ENCODE results near the gene CTSC. TPM values are rescaled to one million over a fixed set of nuclear protein-coding genes. Genes with fewer than 3 reads are reported as not detected.

CTSC gene
- total and polyA plus RNA-seq, 9 of the 15 experiments (the other 6 are each of a cell fraction or from before 2014, with no cell fraction given): 113 to 403 (median 187) TPM

DNA sequence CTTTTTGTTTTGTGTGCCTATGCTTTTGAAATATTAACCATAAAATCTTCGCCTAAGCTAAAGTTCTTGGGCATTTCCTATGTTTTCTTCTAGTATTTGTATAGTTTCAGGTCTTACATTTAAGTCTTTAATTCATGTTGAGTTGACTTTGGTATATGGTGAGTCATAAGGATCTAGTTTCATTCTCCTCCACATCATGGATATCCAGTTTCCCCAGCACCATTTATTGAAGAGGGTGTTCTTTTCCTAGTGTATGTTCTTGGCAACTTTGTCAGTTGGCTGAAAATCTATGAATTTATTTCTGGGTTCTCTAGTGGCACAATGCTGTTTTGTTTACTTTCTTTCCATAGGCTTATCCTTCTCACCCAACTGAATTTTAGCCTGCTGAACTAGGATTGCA lies 49.0 kb downstream of the CTSC start (continued):
- TF ChIP-seq ZNF398 (CRISPR knock-in tag; IDR thresholded peaks at IDR 0.05): no peak
- TF ChIP-seq POU5F1 (IDR thresholded peaks at IDR 0.05; ENCODE audit: borderline replicate concordance, low read depth, low read length, partially characterized antibody): no peak
- TF ChIP-seq GTF2F1 (IDR thresholded peaks at IDR 0.05; ENCODE audit: low read depth, low read length): no peak

- DNase-seq (ENCODE audit: extremely low read depth in 1 of 4, low spot score in 3 of 4) (no peak), ATAC-seq (no peak), FAIRE-seq (no peak)
- Histone ChIP-seq H3K27ac (ENCODE audit: extremely low read depth, low read depth, low read length) (no peak overlapping the region), H3K4me3 (no peak overlapping the region), H3K4me2 (ENCODE audit: insufficient read depth, low read length) (no peak overlapping the region), H3K27me3 (ENCODE audit: control insufficient read depth in 2 of 2, insufficient read depth in 2 of 2, low read length in 2 of 2) (no peaks in the 10 kb centered on the region), H3K79me2 (ENCODE audit: control insufficient read depth, insufficient read depth, low read length) (no peaks in the 10 kb centered on the region), H4K20me1 (replicated peaks; ENCODE audit: control insufficient read depth, insufficient read depth, low read length) (no peaks in the 10 kb centered on the region), H2AFZ (ENCODE audit: low read depth, low read length) (no peak overlapping the region), H3K9me3 (replicated peaks; ENCODE audit: control insufficient read depth, insufficient read depth, low read depth, low read length) (no peaks in the 10 kb centered on the region), H3K9ac (ENCODE audit: insufficient read depth in 1 of 2, low read depth in 2 of 2, low read length in 2 of 2) (no peak overlapping the region), H3K4me1 (replicated peaks in 1 of 2; ENCODE audit: control insufficient read depth in 2 of 2, insufficient read depth in 2 of 2, low read length in 2 of 2) (no peaks in the 10 kb centered on the region), H3K9me1 (ENCODE audit: control insufficient read depth, insufficient read depth, low read length) (no peaks in the 10 kb centered on the region), H3K36me3 (ENCODE audit: control insufficient read depth, insufficient read depth, low read length) (peaks cover 64% of the 10 kb centered on the region)
- TF ChIP-seq CBX8 (IDR thresholded peaks at IDR 0.05; ENCODE audit: borderline replicate concordance, extremely low read depth, low read depth, low read length, poor library complexity, severe bottlenecking): no peak
- peak; percentile 40 for TF ChIP-seq NFIC (IDR thresholded peaks at IDR 0.05)
- no TSS peak for BruUV-seq (replicated peaks)
- in situ Hi-C loops (cut with MboI): no loop called here
- ChIA-PET CTCF (ENCODE audit: low intra/inter-chr PET ratio) (no interaction called here), POLR2A (interaction anchor here (1.8 kb wide), 1 partner anchor 11 kb away, joined by 7 read pairs; no protein-coding TSS in a partner anchor)
- intact Hi-C loops (cut with micrococcal nuclease): loop anchor here (5.0 to 10.0 kb wide), 2 partner anchors 182 to 930 kb away; no protein-coding TSS in a partner anchor
Measured at GRCh38 chr11:88284336-88285050, 53.0 kb downstream of the CTSC start.

Measured in K562 (cell line).